ENCODE data around the gene FABP3.

DNA sequence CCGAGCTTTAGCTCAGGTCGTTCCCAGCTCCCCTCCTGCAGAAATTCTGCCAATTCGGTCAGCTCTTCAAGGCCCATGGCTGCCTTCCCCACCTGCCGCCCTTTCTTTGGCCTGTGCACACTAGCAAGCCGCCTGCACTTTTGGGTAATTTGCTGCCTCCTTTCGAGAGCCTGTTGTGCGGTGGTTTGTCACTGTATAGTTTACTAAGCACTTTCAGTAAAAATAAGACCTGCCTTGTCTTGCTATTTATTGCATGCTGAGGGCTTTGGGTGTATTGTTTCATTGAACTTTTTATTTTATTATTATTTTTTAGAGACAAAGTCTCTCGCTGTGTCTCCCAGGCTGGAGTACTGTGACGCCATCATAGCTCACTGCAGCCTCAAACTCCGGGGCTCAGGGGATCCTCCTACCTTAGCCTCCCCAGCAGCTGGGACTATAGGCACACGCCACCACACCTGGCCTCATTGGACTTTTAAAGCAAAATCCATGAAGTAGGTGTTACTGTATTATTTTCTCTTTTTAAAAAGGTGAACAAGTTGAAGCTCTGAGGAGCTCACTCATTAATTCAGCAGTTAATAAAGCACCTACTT, 1.1 kb upstream of the FABP3 start:
- no peak for TF ChIP-seq GATA2 (IDR thresholded peaks at IDR 0.05; ENCODE audit: low read depth, low read length)
- no peak for TF ChIP-seq GATA3 (IDR thresholded peaks at IDR 0.05; ENCODE audit: low read depth, low read length)
